IPS-20b (cell line): Measurements from ENCODE around the gene ANKRD6.

Source experiments
- H3K27ac ChIP-seq: one replicate; pipeline ENCODE4 v1.5.1; 2013; ENCODE audit warnings: low read length
- H3K27me3 ChIP-seq: 2 replicates; pipeline ENCODE4 v1.6.1; 2013; ENCODE audit warnings: mild to moderate bottlenecking, low read length, inconsistent platforms; ENCODE audit not compliant: insufficient read depth
- H3K36me3 ChIP-seq: 2 replicates; pipeline ENCODE4 v1.6.1; 2013; ENCODE audit warnings: low read depth, mild to moderate bottlenecking, inconsistent platforms, low read length, moderate library complexity; ENCODE audit not compliant: insufficient read depth
- H3K4me1 ChIP-seq: 2 replicates; pipeline ENCODE4 v1.6.1; 2013; ENCODE audit warnings: mild to moderate bottlenecking, control low read depth, inconsistent platforms, low read length, moderate library complexity; ENCODE audit not compliant: insufficient read depth
- H3K4me3 ChIP-seq: 2 replicates; pipeline ENCODE4 v1.5.1; 2013; ENCODE audit warnings: mild to moderate bottlenecking, low read length, inconsistent platforms
- H3K9ac ChIP-seq: 2 replicates; pipeline ENCODE4 v1.6.1; 2013; ENCODE audit warnings: low read depth, mild to moderate bottlenecking, inconsistent platforms, low read length, moderate library complexity
- H3K9me3 ChIP-seq: 2 replicates; pipeline ENCODE4 v1.6.1; 2013; ENCODE audit warnings: mild to moderate bottlenecking, low read depth, low read length, inconsistent platforms; ENCODE audit not compliant: insufficient read depth

ANKRD6 gene

GRCh38 chr6:89591745-89592144 lies 158.8 kb downstream of the ANKRD6 start:
- H3K4me1 ChIP-seq, result peaks cover 4% of the 10 kb centered on the region
- H3K27ac ChIP-seq, result no peak overlapping the region
- H3K4me3 ChIP-seq, result no peak overlapping the region
- H3K27me3 ChIP-seq, result no peaks in the 10 kb centered on the region
- H3K9me3 ChIP-seq, result no peaks in the 10 kb centered on the region
- H3K36me3 ChIP-seq, result no peaks in the 10 kb centered on the region
- no peak overlapping the region for H3K9ac ChIP-seq

- no peak overlapping the region for H3K9ac ChIP-seq
- H3K4me3 ChIP-seq, result no peak overlapping the region
- no peak overlapping the region for H3K27ac ChIP-seq
- no peaks in the 10 kb centered on the region for H3K4me1 ChIP-seq
- no peaks in the 10 kb centered on the region for H3K36me3 ChIP-seq
- H3K9me3 ChIP-seq, result no peaks in the 10 kb centered on the region
- H3K27me3 ChIP-seq, result no peaks in the 10 kb centered on the region
Measured at GRCh38 chr6:89596056-89596455, 163.1 kb downstream of the ANKRD6 start.

- no peak overlapping the region for H3K27ac ChIP-seq
- no peaks in the 10 kb centered on the region for H3K36me3 ChIP-seq
- no peak overlapping the region for H3K4me3 ChIP-seq
- H3K27me3 ChIP-seq, result no peaks in the 10 kb centered on the region
- no peak overlapping the region for H3K9ac ChIP-seq
- no peaks in the 10 kb centered on the region for H3K9me3 ChIP-seq
- no peaks in the 10 kb centered on the region for H3K4me1 ChIP-seq
Measured at GRCh38 chr6:89596484-89596883, 163.5 kb downstream of the ANKRD6 start.

- Histone ChIP-seq H3K36me3 (no peaks in the 10 kb centered on the region), H3K4me1 (no peaks in the 10 kb centered on the region), H3K4me3 (no peak overlapping the region), H3K27ac (no peak overlapping the region), H3K27me3 (no peaks in the 10 kb centered on the region), H3K9ac (no peak overlapping the region), H3K9me3 (no peaks in the 10 kb centered on the region)
Measured at GRCh38 chr6:89597372-89597771, 164.4 kb downstream of the ANKRD6 start.

GRCh38 chr6:89597988-89598387 lies 165.0 kb downstream of the ANKRD6 start:
- no peaks in the 10 kb centered on the region for H3K36me3 ChIP-seq
- no peak overlapping the region for H3K4me3 ChIP-seq
- no peak overlapping the region for H3K9ac ChIP-seq
- H3K27me3 ChIP-seq, result no peaks in the 10 kb centered on the region
- no peaks in the 10 kb centered on the region for H3K9me3 ChIP-seq
- no peak overlapping the region for H3K27ac ChIP-seq
- H3K4me1 ChIP-seq, result no peaks in the 10 kb centered on the region

- Histone ChIP-seq H3K27me3 (no peaks in the 10 kb centered on the region), H3K9me3 (no peaks in the 10 kb centered on the region), H3K27ac (no peak overlapping the region), H3K36me3 (no peaks in the 10 kb centered on the region), H3K4me1 (no peaks in the 10 kb centered on the region), H3K9ac (no peak overlapping the region), H3K4me3 (no peak overlapping the region)
Measured at GRCh38 chr6:89599727-89600126, 166.8 kb downstream of the ANKRD6 start.

- H3K9me3 ChIP-seq, result no peaks in the 10 kb centered on the region
- no peaks in the 10 kb centered on the region for H3K27me3 ChIP-seq
- no peaks in the 10 kb centered on the region for H3K36me3 ChIP-seq
- no peaks in the 10 kb centered on the region for H3K4me1 ChIP-seq
- no peak overlapping the region for H3K4me3 ChIP-seq
- H3K27ac ChIP-seq, result no peak overlapping the region
- H3K9ac ChIP-seq, result no peak overlapping the region
Measured at GRCh38 chr6:89602166-89602565, 169.2 kb downstream of the ANKRD6 start.

- Histone ChIP-seq H3K4me3 (no peak overlapping the region), H3K4me1 (no peaks in the 10 kb centered on the region)
Measured at GRCh38 chr6:89604653-89605052, 171.7 kb downstream of the ANKRD6 start.

GRCh38 chr6:89605861-89606260 lies 172.9 kb downstream of the ANKRD6 start:
- Histone ChIP-seq H3K9me3 (no peaks in the 10 kb centered on the region), H3K9ac (no peak overlapping the region), H3K27ac (no peak overlapping the region), H3K4me1 (no peaks in the 10 kb centered on the region), H3K27me3 (no peaks in the 10 kb centered on the region), H3K4me3 (no peak overlapping the region), H3K36me3 (no peaks in the 10 kb centered on the region)

More at GRCh38 chr6:89604653-89605052, 171.7 kb downstream of the ANKRD6 start:
- H3K9me3 ChIP-seq, result no peaks in the 10 kb centered on the region
- H3K27me3 ChIP-seq, result no peaks in the 10 kb centered on the region
- H3K9ac ChIP-seq, result no peak overlapping the region
- no peak overlapping the region for H3K27ac ChIP-seq
- no peaks in the 10 kb centered on the region for H3K36me3 ChIP-seq

GRCh38 chr6:89610149-89610642 lies 177.2 kb downstream of the ANKRD6 start:
- Histone ChIP-seq H3K4me3 (no peak overlapping the region), H3K9ac (no peak overlapping the region), H3K27me3 (no peaks in the 10 kb centered on the region), H3K9me3 (no peaks in the 10 kb centered on the region), H3K27ac (no peak overlapping the region), H3K36me3 (no peaks in the 10 kb centered on the region), H3K4me1 (no peaks in the 10 kb centered on the region)

- Histone ChIP-seq H3K27ac (no peak overlapping the region), H3K4me3 (no peak overlapping the region), H3K4me1 (no peaks in the 10 kb centered on the region), H3K9me3 (no peaks in the 10 kb centered on the region), H3K9ac (no peak overlapping the region), H3K27me3 (no peaks in the 10 kb centered on the region), H3K36me3 (no peaks in the 10 kb centered on the region)
Measured at GRCh38 chr6:89611666-89612065, 178.7 kb downstream of the ANKRD6 start.

GRCh38 chr6:89612121-89612520 lies 179.2 kb downstream of the ANKRD6 start:
- Histone ChIP-seq H3K27ac (no peak overlapping the region), H3K9ac (no peak overlapping the region), H3K27me3 (no peaks in the 10 kb centered on the region), H3K9me3 (no peaks in the 10 kb centered on the region), H3K36me3 (no peaks in the 10 kb centered on the region), H3K4me1 (no peaks in the 10 kb centered on the region), H3K4me3 (no peak overlapping the region)

- Histone ChIP-seq H3K9ac (no peak overlapping the region), H3K9me3 (no peaks in the 10 kb centered on the region), H3K4me3 (no peak overlapping the region), H3K27me3 (no peaks in the 10 kb centered on the region), H3K36me3 (no peaks in the 10 kb centered on the region), H3K27ac (no peak overlapping the region), H3K4me1 (no peaks in the 10 kb centered on the region)
Measured at GRCh38 chr6:89613790-89614189, 180.8 kb downstream of the ANKRD6 start.
